CD4-positive, CD25-positive, alpha-beta regulatory T cell (primary cell): ENCODE data around the gene RPN2. TPM values are rescaled to one million over a fixed set of nuclear protein-coding genes. Genes with fewer than 3 reads are reported as not detected.
A peak's percentile ranks its signal among the peaks of the same experiment; 100 is the strongest.

Source experiments
- ATAC-seq, 2 donors: fragments of 150-1000 bp; cut with Tn5 transposase; one replicate each; pipeline ENCODE4 v1.10.0; 2021; ENCODE audit warnings: low read depth in 2 of 2, moderate number of reproducible peaks in 2 of 2, moderate library complexity in 1 of 2
- DNase-seq, 3 donors: peaks; one replicate each; pipeline versions ENCODE4 v3.0.0 to v3.0.0-alpha.2; 2012 to 2022; ENCODE audit warnings: mixed read lengths in 1 of 3
- H3K27ac ChIP-seq: one replicate; pipeline ENCODE4 v1.7.0; 2013; ENCODE audit warnings: mild to moderate bottlenecking, low read length; ENCODE audit not compliant: insufficient read depth, poor library complexity, severe bottlenecking
- H3K27me3 ChIP-seq: one replicate; pipeline ENCODE4 v1.7.0; 2013; ENCODE audit warnings: low read length; ENCODE audit not compliant: control insufficient read depth, insufficient read depth
- H3K36me3 ChIP-seq: one replicate; pipeline ENCODE4 v1.7.0; 2013; ENCODE audit warnings: mild to moderate bottlenecking, low read length, moderate library complexity; ENCODE audit not compliant: control insufficient read depth, insufficient read depth
- H3K4me1 ChIP-seq: 2 replicates; pipeline ENCODE4 v1.7.0; 2013; ENCODE audit warnings: mild to moderate bottlenecking, low read length; ENCODE audit not compliant: insufficient read depth, control insufficient read depth, poor library complexity, severe bottlenecking
- H3K4me3 ChIP-seq: one replicate; pipeline ENCODE4 v1.7.0; 2013; ENCODE audit warnings: low read depth, mild to moderate bottlenecking, low read length, moderate library complexity
- H3K9me3 ChIP-seq, 2 experiments: 1 replicate in 1 of 2; 2 replicates in 1 of 2; pipeline ENCODE4 v1.7.0; 2013; ENCODE audit warnings: low read length in 2 of 2, mild to moderate bottlenecking in 1 of 2, moderate library complexity in 1 of 2; ENCODE audit not compliant: control insufficient read depth in 2 of 2
- H3K27ac Mint-ChIP-seq, 3 donors: one replicate each; pipeline ENCODE4 v1.8.0; 2020 to 2022; ENCODE audit warnings: mild to moderate bottlenecking in 3 of 3, mixed read lengths in 3 of 3, moderate library complexity in 2 of 3
- H3K27me3 Mint-ChIP-seq: one replicate; pipeline ENCODE4 v1.8.0; 2022; ENCODE audit warnings: mild to moderate bottlenecking, mixed read lengths
- H3K36me3 Mint-ChIP-seq: one replicate; pipeline ENCODE4 v1.8.0; 2020; ENCODE audit warnings: mixed read lengths
- H3K4me1 Mint-ChIP-seq, 4 donors: one replicate each; pipeline ENCODE4 v1.8.0; 2020 to 2022; ENCODE audit warnings: mixed read lengths in 4 of 4, mild to moderate bottlenecking in 1 of 4
- H3K4me3 Mint-ChIP-seq, 4 donors: one replicate each; pipeline ENCODE4 v1.8.0; 2020 to 2022; ENCODE audit warnings: mild to moderate bottlenecking in 4 of 4, mixed read lengths in 4 of 4, moderate library complexity in 3 of 4
- H3K9me3 Mint-ChIP-seq, 7 donors: one replicate each; pipeline ENCODE4 v1.8.0; 2020 to 2022; ENCODE audit warnings: mixed read lengths in 7 of 7, mild to moderate bottlenecking in 3 of 7, moderate library complexity in 2 of 7
- polyA plus RNA-seq, 4 donors: library from polyadenylated mRNA; unstranded; fragments of 300-500 nt; fragmentation: Illumina TruSeq; gene quantifications; one replicate each; pipeline ENCODE4 v1.2.3, GENCODE V29; 2021
- total RNA-seq: library from RNA; stranded (reverse); gene quantifications from one replicate; pipeline ENCODE4 v1.2.3, GENCODE V29; 2022

The RPN2 gene
- total RNA-seq (101 TPM), polyA plus RNA-seq (100 to 1,000 TPM; 227 to 259 (median 243) TPM)

- Histone ChIP-seq H3K27me3 (no peaks in the 10 kb centered on the region), H3K4me1 (peaks cover 38% of the 10 kb centered on the region), H3K4me3 (peak within 1 kb of the TSS; percentile 99), H3K27ac (peak within 1 kb of the TSS; percentile 89), H3K9me3 (no peaks in the 10 kb centered on the region), H3K36me3 (peaks cover 12% of the 10 kb centered on the region)
- peak; percentile 95 to 96 for ATAC-seq
- Mint-ChIP-seq H3K9me3 (no peaks in the 10 kb centered on the region), H3K27ac (peak within 1 kb of the TSS; percentile 96 to 99 (median 97)), H3K27me3 (no peaks in the 10 kb centered on the region), H3K36me3 (peaks cover 3% of the 10 kb centered on the region), H3K4me3 (peak within 1 kb of the TSS; percentile 97 to 99 (median 98)), H3K4me1 (peaks cover 14 to 46% (median 41%) of the 10 kb centered on the region in 4 donors)
- peak; percentile 93 to 97 (median 93) for DNase-seq
Observed at GRCh38 chr20:37178839-37179682, at the start of gene RPN2, which contains the start of gene MROH8. Gene RPN2, plus strand, starts transcription at chr20:37179330. Its CDS starts 27 bp downstream, at chr20:37179357. Gene MROH8, minus strand, starts transcription at chr20:37179548.

GRCh38 chr20:37131486-37131885 lies 47.6 kb upstream of the RPN2 start:
- Histone ChIP-seq H3K9me3 (no peaks in the 10 kb centered on the region), H3K27ac (no peak overlapping the region), H3K36me3 (no peaks in the 10 kb centered on the region), H3K4me3 (no peak overlapping the region), H3K27me3 (no peaks in the 10 kb centered on the region), H3K4me1 (no peaks in the 10 kb centered on the region)
- Mint-ChIP-seq H3K9me3 (no peaks in the 10 kb centered on the region), H3K27me3 (no peaks in the 10 kb centered on the region), H3K27ac (no peak overlapping the region), H3K36me3 (no peaks in the 10 kb centered on the region), H3K4me3 (no peak overlapping the region), H3K4me1 (peaks cover 0 to 9% (median 5%) of the 10 kb centered on the region in 4 donors)
- ATAC-seq, result no peak
- no peak for DNase-seq

- no peaks in the 10 kb centered on the region for H3K27me3 ChIP-seq
- no peaks in the 10 kb centered on the region for H3K9me3 ChIP-seq
- no peaks in the 10 kb centered on the region for H3K4me1 ChIP-seq
- no peak for DNase-seq
- Mint-ChIP-seq H3K9me3 (no peaks in the 10 kb centered on the region), H3K36me3 (no peaks in the 10 kb centered on the region), H3K4me1 (peaks cover 0 to 9% (median 5%) of the 10 kb centered on the region in 4 donors), H3K27ac (no peak overlapping the region), H3K4me3 (no peak overlapping the region), H3K27me3 (no peaks in the 10 kb centered on the region)
- no peak overlapping the region for H3K27ac ChIP-seq
- H3K4me3 ChIP-seq, result no peak overlapping the region
- no peaks in the 10 kb centered on the region for H3K36me3 ChIP-seq
- ATAC-seq, result no peak
Observed at GRCh38 chr20:37133952-37134351, 45.2 kb upstream of the RPN2 start.

- Mint-ChIP-seq H3K4me1 (peaks cover 0 to under 1% (median 0%) of the 10 kb centered on the region in 4 donors), H3K9me3 (no peaks in the 10 kb centered on the region), H3K36me3 (no peaks in the 10 kb centered on the region), H3K27me3 (no peaks in the 10 kb centered on the region), H3K27ac (no peak overlapping the region), H3K4me3 (no peak overlapping the region)
- ATAC-seq, result no peak
- H3K4me1 ChIP-seq, result no peaks in the 10 kb centered on the region
- no peaks in the 10 kb centered on the region for H3K36me3 ChIP-seq
- no peak for DNase-seq
- H3K27me3 ChIP-seq, result no peaks in the 10 kb centered on the region
- H3K9me3 ChIP-seq, result no peaks in the 10 kb centered on the region
- no peak overlapping the region for H3K4me3 ChIP-seq
- no peak overlapping the region for H3K27ac ChIP-seq
Observed at GRCh38 chr20:37137547-37137946, 41.6 kb upstream of the RPN2 start.

- Histone ChIP-seq H3K9me3 (no peaks in the 10 kb centered on the region), H3K36me3 (no peaks in the 10 kb centered on the region), H3K27me3 (no peaks in the 10 kb centered on the region), H3K4me1 (no peaks in the 10 kb centered on the region), H3K4me3 (no peak overlapping the region), H3K27ac (no peak overlapping the region)
- ATAC-seq (no peak), DNase-seq (no peak)
- no peaks in the 10 kb centered on the region for H3K27me3 Mint-ChIP-seq
- H3K9me3 Mint-ChIP-seq, result no peaks in the 10 kb centered on the region
- no peak overlapping the region for H3K4me3 Mint-ChIP-seq
- H3K36me3 Mint-ChIP-seq, result peaks cover 3% of the 10 kb centered on the region
- no peaks in the 10 kb centered on the region for H3K4me1 Mint-ChIP-seq
- no peak overlapping the region for H3K27ac Mint-ChIP-seq
Observed at GRCh38 chr20:37142708-37143107, 36.4 kb upstream of the RPN2 start.

- H3K9me3 ChIP-seq, result no peaks in the 10 kb centered on the region
- no peak overlapping the region for H3K4me3 Mint-ChIP-seq
Observed at GRCh38 chr20:37144856-37145404, 34.2 kb upstream of the RPN2 start.

GRCh38 chr20:37147250-37147649 lies 31.9 kb upstream of the RPN2 start:
- Mint-ChIP-seq H3K4me1 (no peaks in the 10 kb centered on the region), H3K27me3 (no peaks in the 10 kb centered on the region), H3K27ac (no peak overlapping the region), H3K4me3 (no peak overlapping the region), H3K9me3 (no peaks in the 10 kb centered on the region), H3K36me3 (peaks cover 7% of the 10 kb centered on the region)
- no peak overlapping the region for H3K4me3 ChIP-seq
- ATAC-seq (no peak), DNase-seq (no peak)
- no peaks in the 10 kb centered on the region for H3K36me3 ChIP-seq
- no peaks in the 10 kb centered on the region for H3K27me3 ChIP-seq
- H3K27ac ChIP-seq, result no peak overlapping the region
- no peaks in the 10 kb centered on the region for H3K9me3 ChIP-seq
- H3K4me1 ChIP-seq, result no peaks in the 10 kb centered on the region

More at GRCh38 chr20:37144856-37145404, 34.2 kb upstream of the RPN2 start:
- Histone ChIP-seq H3K27ac (no peak overlapping the region), H3K4me3 (no peak overlapping the region), H3K36me3 (no peaks in the 10 kb centered on the region), H3K27me3 (no peaks in the 10 kb centered on the region), H3K4me1 (no peaks in the 10 kb centered on the region)
- no peak for DNase-seq
- peaks cover 3% of the 10 kb centered on the region for H3K36me3 Mint-ChIP-seq
- no peaks in the 10 kb centered on the region for H3K4me1 Mint-ChIP-seq
- ATAC-seq, result no peak
- no peaks in the 10 kb centered on the region for H3K9me3 Mint-ChIP-seq
- no peak overlapping the region for H3K27ac Mint-ChIP-seq
- H3K27me3 Mint-ChIP-seq, result no peaks in the 10 kb centered on the region
